HAP-1 (cell line): ENCODE measurements around the gene TBL2.
"Not testable (repeated sequence)": the region's sequence is repeated elsewhere in the genome, so short reads cannot be mapped to it uniquely, and the experiment has no call there.

Source experiments
- DNase-seq, 2 experiments: peaks; one replicate each; pipeline ENCODE4 v3.0.0-alpha.2; 2016 to 2020; ENCODE audit warnings: low spot score in 2 of 2
- H3K27me3 ChIP-seq: fragments of 250-450 bp; sonication (Bioruptor Pico); 2 replicates; pipeline ENCODE4 v1.5.1; 2020; ENCODE audit warnings: low read depth, mild to moderate bottlenecking, moderate library complexity
- H3K36me3 ChIP-seq: fragments of 250-450 bp; sonication (Bioruptor Pico); replicated peaks from 2 replicates; pipeline ENCODE4 v1.5.1; 2020; ENCODE audit warnings: mild to moderate bottlenecking
- H3K4me1 ChIP-seq: fragments of 250-450 bp; sonication (Bioruptor Pico); 2 replicates; pipeline ENCODE4 v1.5.1; 2020; ENCODE audit warnings: mild to moderate bottlenecking
- H3K4me3 ChIP-seq: fragments of 250-450 bp; sonication (Bioruptor Pico); 2 replicates; pipeline ENCODE4 v1.5.1; 2020; ENCODE audit warnings: mild to moderate bottlenecking, moderate library complexity
- H3K9me3 ChIP-seq: fragments of 250-450 bp; sonication (Bioruptor Pico); 2 replicates; pipeline ENCODE4 v1.5.1; 2020; ENCODE audit warnings: mild to moderate bottlenecking, moderate library complexity
- in situ Hi-C: fragments of 300-500 bp; cut with MboI; formaldehyde crosslinking; loops from 3 replicates; pipeline ENCODE4 v1.14.3; 2020; ENCODE audit warnings: low sequenced_read_pairs, inconsistent platforms, mixed read lengths

TBL2 gene

DNA sequence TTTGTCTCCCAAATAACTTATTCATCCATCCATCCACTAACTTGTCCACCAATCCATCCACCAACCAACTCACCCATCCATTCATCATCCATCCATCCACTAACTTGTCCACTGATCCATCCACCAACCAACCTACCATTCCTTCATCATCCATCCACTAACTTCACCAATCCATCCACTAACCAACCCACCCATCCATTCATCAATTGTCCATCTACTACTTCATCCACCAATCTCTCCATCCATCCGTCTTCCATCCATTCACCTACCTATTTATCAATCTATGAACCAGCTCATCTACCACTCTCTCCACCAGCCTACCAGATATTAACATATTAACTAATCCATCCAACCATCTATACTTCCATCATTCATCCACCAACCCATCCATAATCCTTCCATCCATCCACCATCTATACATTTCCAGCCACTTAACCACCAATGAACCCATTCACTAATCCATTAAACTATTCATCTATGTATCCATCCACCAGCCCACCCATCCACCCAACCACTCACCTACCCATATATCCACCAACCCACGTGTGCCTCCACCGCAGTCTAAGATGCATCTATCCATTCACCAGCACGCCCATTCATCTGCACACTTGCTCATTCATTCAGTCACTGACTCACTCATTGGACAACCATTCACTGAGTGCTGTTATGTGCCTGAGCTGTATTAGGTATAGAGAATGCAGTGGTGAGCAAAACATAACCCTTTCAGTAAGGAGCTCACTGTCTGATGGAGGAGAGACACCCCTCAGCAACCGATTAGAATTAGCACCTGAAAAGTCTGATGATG is 19.8 kb upstream of the TBL2 start:
- Histone ChIP-seq H3K4me3 (no peak overlapping the region), H3K36me3 (no peaks in the 10 kb centered on the region), H3K9me3 (no peaks in the 10 kb centered on the region), H3K4me1 (no peaks in the 10 kb centered on the region), H3K27me3 (peaks cover 12% of the 10 kb centered on the region; the same call in 1 of the 2 replicates)
- in situ Hi-C loops = no loop called here
- DNase-seq = no peak

GRCh38 chr7:73596191-73597065 is 18.0 kb upstream of the TBL2 start:
- no peak overlapping the region for H3K4me3 ChIP-seq
- H3K4me1 ChIP-seq = no peaks in the 10 kb centered on the region
- DNase-seq = no peak
- H3K9me3 ChIP-seq = no peaks in the 10 kb centered on the region
- H3K27me3 ChIP-seq = peaks cover 12% of the 10 kb centered on the region; the same call in 1 of the 2 replicates
- no peaks in the 10 kb centered on the region for H3K36me3 ChIP-seq
- in situ Hi-C loops = no loop called here

GRCh38 chr7:73595358-73595757 is 17.0 kb upstream of the TBL2 start:
- DNase-seq = no peak
- H3K9me3 ChIP-seq = no peaks in the 10 kb centered on the region
- peaks cover 12% of the 10 kb centered on the region; the same call in 1 of the 2 replicates for H3K27me3 ChIP-seq
- H3K36me3 ChIP-seq = no peaks in the 10 kb centered on the region
- no peak overlapping the region for H3K4me3 ChIP-seq
- in situ Hi-C loops = no loop called here
- no peaks in the 10 kb centered on the region for H3K4me1 ChIP-seq

- Histone ChIP-seq H3K9me3 (no peaks in the 10 kb centered on the region), H3K27me3 (peaks cover 9% of the 10 kb centered on the region; the same call in 1 of the 2 replicates), H3K36me3 (no peaks in the 10 kb centered on the region), H3K4me1 (no peaks in the 10 kb centered on the region), H3K4me3 (no peak overlapping the region)
- in situ Hi-C loops = no loop called here
- DNase-seq = no peak
Measured at GRCh38 chr7:73593207-73594045, 15.0 kb upstream of the TBL2 start.

- no peaks in the 10 kb centered on the region for H3K9me3 ChIP-seq
- H3K4me3 ChIP-seq = no peak overlapping the region
- no peak for DNase-seq
- in situ Hi-C loops = no loop called here
- H3K4me1 ChIP-seq = no peaks in the 10 kb centered on the region; the same call in 1 of the 2 replicates
- no peaks in the 10 kb centered on the region for H3K36me3 ChIP-seq
- H3K27me3 ChIP-seq = no peaks in the 10 kb centered on the region
Measured at GRCh38 chr7:73586911-73587310, 8.5 kb upstream of the TBL2 start.

- H3K36me3 ChIP-seq = no peaks in the 10 kb centered on the region
- H3K9me3 ChIP-seq = no peaks in the 10 kb centered on the region
- DNase-seq = no peak
- H3K4me3 ChIP-seq = no peak overlapping the region
- H3K27me3 ChIP-seq = no peaks in the 10 kb centered on the region
- in situ Hi-C loops = no loop called here
- no peaks in the 10 kb centered on the region; the same call in 1 of the 2 replicates for H3K4me1 ChIP-seq
Measured at GRCh38 chr7:73585196-73585595, 6.8 kb upstream of the TBL2 start.

DNA sequence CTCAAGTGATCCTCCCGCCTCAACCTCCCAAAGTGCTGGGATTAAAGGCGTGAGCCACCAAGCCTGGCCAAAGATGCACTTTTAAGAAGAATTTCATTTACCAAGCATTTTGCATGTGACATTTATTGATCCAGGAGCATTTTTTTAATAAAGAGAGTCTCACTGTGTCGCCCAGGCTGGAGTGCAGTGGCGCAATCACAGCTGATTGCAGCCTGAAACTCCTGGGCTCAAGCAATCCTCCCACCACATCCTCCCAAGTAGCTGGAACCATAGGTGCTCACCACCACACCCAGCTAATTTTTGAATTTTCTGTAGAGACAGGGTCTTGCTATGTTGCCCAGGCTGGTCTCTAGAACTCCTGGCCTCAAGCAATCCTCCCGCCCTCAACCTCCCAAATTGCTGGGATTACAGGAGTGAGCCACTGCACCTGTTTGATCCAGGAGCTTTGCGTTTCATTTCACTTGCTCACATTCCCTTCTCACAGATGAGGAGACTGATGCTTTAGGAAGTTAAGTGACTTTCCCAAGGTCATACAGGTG is 4.4 kb upstream of the TBL2 start:
- Histone ChIP-seq H3K4me3 (no peak overlapping the region), H3K4me1 (peaks cover 3% of the 10 kb centered on the region; the same call in 1 of the 2 replicates), H3K9me3 (no peaks in the 10 kb centered on the region), H3K27me3 (no peaks in the 10 kb centered on the region), H3K36me3 (peaks cover 4% of the 10 kb centered on the region)
- in situ Hi-C loops = no loop called here
- no peak for DNase-seq

GRCh38 chr7:73581006-73581405 is 2.6 kb upstream of the TBL2 start:
- in situ Hi-C loops, H3K4me3 ChIP-seq, H3K9me3 ChIP-seq, H3K4me1 ChIP-seq, H3K27me3 ChIP-seq, DNase-seq: not testable (repeated sequence)
- H3K36me3 ChIP-seq = peaks cover 13% of the 10 kb centered on the region

DNA sequence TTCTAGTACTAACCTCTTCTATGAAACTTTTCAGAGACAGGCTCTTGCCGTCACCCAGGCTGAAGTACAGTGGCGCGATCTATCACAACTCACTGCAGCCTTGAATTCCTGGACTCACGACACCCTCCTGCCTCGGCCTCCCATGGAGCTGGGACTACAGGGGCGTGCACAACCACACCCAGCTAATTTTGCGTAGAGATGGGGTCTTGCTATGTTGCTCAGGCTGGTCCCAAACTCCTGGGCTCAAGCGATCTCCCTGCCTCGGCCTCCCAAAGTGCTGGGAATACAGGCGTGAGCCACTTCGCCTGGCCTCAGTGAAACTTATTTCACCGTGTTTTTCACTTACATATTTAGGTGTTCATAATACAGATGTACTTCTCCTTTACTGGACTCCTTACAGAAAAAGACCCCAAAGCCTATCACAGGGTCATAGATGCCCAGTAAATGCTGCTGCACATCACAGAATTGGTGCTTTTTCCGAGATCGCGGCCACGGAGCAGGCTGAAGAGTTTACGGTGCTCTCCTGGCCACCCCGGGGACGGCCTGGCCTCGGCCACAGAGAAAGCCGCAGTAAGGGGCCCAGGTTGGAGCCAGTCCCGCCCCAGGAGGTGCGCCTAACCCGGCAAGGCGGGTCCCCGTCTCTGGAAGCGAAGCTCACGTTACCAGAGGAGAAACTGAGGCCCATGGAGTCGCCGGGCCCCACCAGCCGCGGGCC is 595 bp downstream of the TBL2 start:
- H3K27me3 ChIP-seq = no peaks in the 10 kb centered on the region
- peak in 1 of 2 experiments; percentile 39 for DNase-seq
- H3K4me3 ChIP-seq = peak overlapping the region; percentile 85
- in situ Hi-C loops = no loop called here
- H3K9me3 ChIP-seq = no peaks in the 10 kb centered on the region
- H3K36me3 ChIP-seq = peaks cover 40% of the 10 kb centered on the region
- H3K4me1 ChIP-seq = peaks cover 9% of the 10 kb centered on the region

- peaks cover 79% of the 10 kb centered on the region for H3K36me3 ChIP-seq
- H3K4me3 ChIP-seq = no peak overlapping the region
- DNase-seq = no peak
- H3K9me3 ChIP-seq = no peaks in the 10 kb centered on the region
- no peaks in the 10 kb centered on the region for H3K27me3 ChIP-seq
- peaks cover 6% of the 10 kb centered on the region; the same call in 1 of the 2 replicates for H3K4me1 ChIP-seq
- in situ Hi-C loops = no loop called here
Measured at GRCh38 chr7:73573791-73574190, 4.6 kb downstream of the TBL2 start.

- H3K4me1 ChIP-seq = peaks cover 6% of the 10 kb centered on the region; the same call in 1 of the 2 replicates
- peaks cover 79% of the 10 kb centered on the region for H3K36me3 ChIP-seq
- DNase-seq = no peak
- H3K4me3 ChIP-seq = no peak overlapping the region
- H3K9me3 ChIP-seq = no peaks in the 10 kb centered on the region
- no peaks in the 10 kb centered on the region for H3K27me3 ChIP-seq
- in situ Hi-C loops = no loop called here
Measured at GRCh38 chr7:73573276-73573675, 5.1 kb downstream of the TBL2 start.

DNA sequence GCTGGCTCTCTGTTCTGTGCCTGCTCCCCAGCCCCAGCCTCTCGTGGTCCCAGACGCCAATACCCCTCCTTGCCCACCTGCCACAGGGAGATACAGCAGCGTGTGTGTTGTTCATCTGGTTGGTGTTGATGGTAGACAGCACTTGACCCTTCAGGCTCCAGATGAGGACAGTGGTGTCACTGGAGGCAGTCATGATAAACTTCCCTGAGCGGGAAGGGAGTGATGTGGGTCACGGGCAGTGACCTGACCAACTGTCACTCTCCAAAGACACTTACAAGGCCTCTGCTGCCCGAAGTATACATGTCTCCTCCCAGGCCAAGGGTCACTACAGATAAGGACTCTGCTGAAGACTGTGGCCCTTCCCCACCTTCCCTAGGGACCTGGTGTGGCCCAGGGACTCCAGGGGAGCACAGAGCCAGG is 5.6 kb downstream of the TBL2 start:
- in situ Hi-C loops = no loop called here
- Histone ChIP-seq H3K4me1 (peaks cover 6% of the 10 kb centered on the region; the same call in 1 of the 2 replicates), H3K27me3 (no peaks in the 10 kb centered on the region), H3K36me3 (peaks cover 75% of the 10 kb centered on the region), H3K4me3 (no peak overlapping the region), H3K9me3 (no peaks in the 10 kb centered on the region)
- DNase-seq = no peak
